ENCODE data around the gene CASZ1.

DNA sequence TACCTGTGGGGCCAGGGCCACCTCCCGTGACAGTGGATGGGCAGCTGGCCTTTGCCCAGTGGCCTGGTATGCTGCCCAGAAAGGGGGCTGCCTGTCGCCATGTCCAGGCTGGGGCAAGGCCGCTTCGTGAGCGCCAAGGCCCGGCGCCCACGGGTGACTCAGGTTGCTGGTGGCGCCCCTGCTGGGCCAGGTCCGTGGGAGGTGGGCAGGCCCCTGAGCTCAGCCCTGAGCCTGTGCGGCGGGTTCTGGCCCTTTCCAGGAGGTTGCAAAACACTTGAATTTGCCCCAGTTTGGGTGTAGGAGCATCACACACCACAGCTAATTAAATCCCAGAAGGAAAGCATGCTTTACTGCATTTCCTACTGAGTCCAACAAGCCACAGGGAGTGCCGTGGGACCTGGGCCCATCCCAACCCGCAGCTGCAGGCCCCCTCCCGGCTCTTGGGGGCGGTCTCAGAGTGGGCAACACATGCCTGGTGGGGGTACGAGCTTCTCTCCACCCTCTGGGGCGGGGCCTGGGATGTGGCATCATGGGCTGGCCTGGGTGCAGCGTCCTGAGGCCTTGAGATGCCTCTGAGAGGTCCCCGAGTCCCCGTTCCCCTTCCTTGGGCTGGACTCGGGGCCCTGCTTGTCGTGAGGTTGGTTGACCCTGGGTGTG, 161.9 kb downstream of the CASZ1 start:
- TF ChIP-seq, protein P1, sequence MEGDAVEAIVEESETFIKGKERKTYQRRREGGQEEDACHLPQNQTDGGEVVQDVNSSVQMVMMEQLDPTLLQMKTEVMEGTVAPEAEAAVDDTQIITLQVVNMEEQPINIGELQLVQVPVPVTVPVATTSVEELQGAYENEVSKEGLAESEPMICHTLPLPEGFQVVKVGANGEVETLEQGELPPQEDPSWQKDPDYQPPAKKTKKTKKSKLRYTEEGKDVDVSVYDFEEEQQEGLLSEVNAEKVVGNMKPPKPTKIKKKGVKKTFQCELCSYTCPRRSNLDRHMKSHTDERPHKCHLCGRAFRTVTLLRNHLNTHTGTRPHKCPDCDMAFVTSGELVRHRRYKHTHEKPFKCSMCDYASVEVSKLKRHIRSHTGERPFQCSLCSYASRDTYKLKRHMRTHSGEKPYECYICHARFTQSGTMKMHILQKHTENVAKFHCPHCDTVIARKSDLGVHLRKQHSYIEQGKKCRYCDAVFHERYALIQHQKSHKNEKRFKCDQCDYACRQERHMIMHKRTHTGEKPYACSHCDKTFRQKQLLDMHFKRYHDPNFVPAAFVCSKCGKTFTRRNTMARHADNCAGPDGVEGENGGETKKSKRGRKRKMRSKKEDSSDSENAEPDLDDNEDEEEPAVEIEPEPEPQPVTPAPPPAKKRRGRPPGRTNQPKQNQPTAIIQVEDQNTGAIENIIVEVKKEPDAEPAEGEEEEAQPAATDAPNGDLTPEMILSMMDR (IDR thresholded peaks at IDR 0.05; ENCODE audit: borderline replicate concordance, extremely low read depth, low read length, poor library complexity, severe bottlenecking): no peak
- TF ChIP-seq EZH2 (IDR thresholded peaks at IDR 0.05; ENCODE audit: borderline replicate concordance, low read depth, low read length, severe bottlenecking): no peak

Measured in DND-41 (cell line).